ENCODE measurements around the gene BASP1. TPM values are rescaled to one million over a fixed set of nuclear protein-coding genes. Genes with fewer than 3 reads are reported as not detected.

Gene BASP1
- total and polyA plus RNA-seq, 10 of the 15 experiments (the other 5 are each of a cell fraction or from before 2014, with no cell fraction given) = 27.3 to 190 (median 102) TPM

DNA sequence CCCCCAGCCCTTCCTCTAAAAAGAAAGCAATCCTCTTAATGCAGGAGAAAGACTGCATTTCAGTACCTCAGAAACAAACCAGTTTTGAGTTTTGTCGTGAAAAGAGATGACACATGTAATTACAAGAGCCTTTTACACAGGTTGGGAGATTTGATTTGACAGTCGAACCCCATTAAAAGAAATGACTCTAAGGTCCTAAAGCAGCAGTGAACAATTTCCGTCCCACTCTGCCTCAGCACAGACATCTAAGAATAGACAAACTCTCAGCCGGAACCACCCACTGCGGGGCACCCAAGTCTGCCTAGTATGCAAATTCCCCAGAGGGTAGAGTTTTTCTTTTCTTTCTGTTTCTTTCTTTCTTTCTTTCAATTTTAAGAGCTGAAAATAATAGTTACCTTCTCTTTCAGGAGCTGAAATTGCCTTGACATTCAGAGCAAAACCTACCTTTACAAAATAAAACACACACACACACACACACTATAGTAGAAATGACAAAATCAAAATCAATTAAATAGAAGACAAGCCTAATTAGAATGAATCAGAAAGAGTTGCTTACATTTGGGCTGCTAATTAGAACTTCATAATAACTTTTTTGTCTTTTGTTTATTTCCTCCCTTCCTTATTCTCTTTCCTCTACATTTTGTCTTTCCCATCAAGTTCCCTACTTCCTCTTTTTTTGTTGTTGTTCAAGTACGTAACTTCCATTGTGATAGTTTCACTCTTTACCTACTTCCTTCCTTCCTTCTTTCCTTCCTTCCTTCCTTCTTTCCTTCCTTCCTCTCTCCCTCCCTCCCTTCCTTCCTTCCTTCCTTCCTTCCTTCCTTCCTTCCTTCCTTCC is 65.1 kb downstream of the BASP1 start (continued):
- TF ChIP-seq, protein P1, sequence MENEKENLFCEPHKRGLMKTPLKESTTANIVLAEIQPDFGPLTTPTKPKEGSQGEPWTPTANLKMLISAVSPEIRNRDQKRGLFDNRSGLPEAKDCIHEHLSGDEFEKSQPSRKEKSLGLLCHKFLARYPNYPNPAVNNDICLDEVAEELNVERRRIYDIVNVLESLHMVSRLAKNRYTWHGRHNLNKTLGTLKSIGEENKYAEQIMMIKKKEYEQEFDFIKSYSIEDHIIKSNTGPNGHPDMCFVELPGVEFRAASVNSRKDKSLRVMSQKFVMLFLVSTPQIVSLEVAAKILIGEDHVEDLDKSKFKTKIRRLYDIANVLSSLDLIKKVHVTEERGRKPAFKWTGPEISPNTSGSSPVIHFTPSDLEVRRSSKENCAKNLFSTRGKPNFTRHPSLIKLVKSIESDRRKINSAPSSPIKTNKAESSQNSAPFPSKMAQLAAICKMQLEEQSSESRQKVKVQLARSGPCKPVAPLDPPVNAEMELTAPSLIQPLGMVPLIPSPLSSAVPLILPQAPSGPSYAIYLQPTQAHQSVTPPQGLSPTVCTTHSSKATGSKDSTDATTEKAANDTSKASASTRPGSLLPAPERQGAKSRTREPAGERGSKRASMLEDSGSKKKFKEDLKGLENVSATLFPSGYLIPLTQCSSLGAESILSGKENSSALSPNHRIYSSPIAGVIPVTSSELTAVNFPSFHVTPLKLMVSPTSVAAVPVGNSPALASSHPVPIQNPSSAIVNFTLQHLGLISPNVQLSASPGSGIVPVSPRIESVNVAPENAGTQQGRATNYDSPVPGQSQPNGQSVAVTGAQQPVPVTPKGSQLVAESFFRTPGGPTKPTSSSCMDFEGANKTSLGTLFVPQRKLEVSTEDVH (IDR thresholded peaks at IDR 0.05; ENCODE audit: low read depth, partially characterized antibody) = no peak
- TF ChIP-seq GATAD2B (conservative IDR thresholded peaks at IDR 0.05; ENCODE audit: low read depth) (no peak), FOXK2 (IDR thresholded peaks at IDR 0.05) (no peak), MLLT1 (IDR thresholded peaks at IDR 0.05) (peak; percentile 60; the same call in 1 of the 2 replicates), CHD2 (IDR thresholded peaks at IDR 0.05; ENCODE audit: borderline replicate concordance, low read depth, low read length) (no peak), JUNB (IDR thresholded peaks at IDR 0.05) (peak; percentile 77), PKNOX1 (IDR thresholded peaks at IDR 0.05) (peak; percentile 76), POLR2A (IDR thresholded peaks at IDR 0.05; ENCODE audit: low read depth, low read length) (no peak), PBX3 (IDR thresholded peaks at IDR 0.05; ENCODE audit: insufficient replicate concordance, low read depth, low read length) (peak; percentile 16), YY1 (IDR thresholded peaks at IDR 0.05; ENCODE audit: low read depth, low read length) (no peak), NR2C1 (IDR thresholded peaks at IDR 0.05) (no peak), EZH2 (IDR thresholded peaks at IDR 0.05; ENCODE audit: borderline replicate concordance, control insufficient read depth, low read depth, low read length) (no peak), CTCF (IDR thresholded peaks at IDR 0.05 in 2 of 3, conservative IDR thresholded peaks at IDR 0.05 in 1 of 3; ENCODE audit: control insufficient read depth in 2 of 3, extremely low read depth in 1 of 3, insufficient read depth in 1 of 3, low read depth in 3 of 3, low read length in 3 of 3) (no peak; a peak in 1 of 6 replicates), IRF4 (IDR thresholded peaks at IDR 0.05; ENCODE audit: low read depth, low read length) (0 out of 2 replicates have a peak, but pooled peaks have one; percentile 46), EGR1 (IDR thresholded peaks at IDR 0.05; ENCODE audit: borderline replicate concordance in 1 of 2, low read depth in 2 of 2, low read length in 2 of 2) (peak in 1 of 2 experiments; percentile 92; a peak in 2 of 3 replicates), TAF1 (IDR thresholded peaks at IDR 0.05; ENCODE audit: borderline replicate concordance, low read depth, low read length) (no peak)
- TF ChIP-seq, protein P2, sequence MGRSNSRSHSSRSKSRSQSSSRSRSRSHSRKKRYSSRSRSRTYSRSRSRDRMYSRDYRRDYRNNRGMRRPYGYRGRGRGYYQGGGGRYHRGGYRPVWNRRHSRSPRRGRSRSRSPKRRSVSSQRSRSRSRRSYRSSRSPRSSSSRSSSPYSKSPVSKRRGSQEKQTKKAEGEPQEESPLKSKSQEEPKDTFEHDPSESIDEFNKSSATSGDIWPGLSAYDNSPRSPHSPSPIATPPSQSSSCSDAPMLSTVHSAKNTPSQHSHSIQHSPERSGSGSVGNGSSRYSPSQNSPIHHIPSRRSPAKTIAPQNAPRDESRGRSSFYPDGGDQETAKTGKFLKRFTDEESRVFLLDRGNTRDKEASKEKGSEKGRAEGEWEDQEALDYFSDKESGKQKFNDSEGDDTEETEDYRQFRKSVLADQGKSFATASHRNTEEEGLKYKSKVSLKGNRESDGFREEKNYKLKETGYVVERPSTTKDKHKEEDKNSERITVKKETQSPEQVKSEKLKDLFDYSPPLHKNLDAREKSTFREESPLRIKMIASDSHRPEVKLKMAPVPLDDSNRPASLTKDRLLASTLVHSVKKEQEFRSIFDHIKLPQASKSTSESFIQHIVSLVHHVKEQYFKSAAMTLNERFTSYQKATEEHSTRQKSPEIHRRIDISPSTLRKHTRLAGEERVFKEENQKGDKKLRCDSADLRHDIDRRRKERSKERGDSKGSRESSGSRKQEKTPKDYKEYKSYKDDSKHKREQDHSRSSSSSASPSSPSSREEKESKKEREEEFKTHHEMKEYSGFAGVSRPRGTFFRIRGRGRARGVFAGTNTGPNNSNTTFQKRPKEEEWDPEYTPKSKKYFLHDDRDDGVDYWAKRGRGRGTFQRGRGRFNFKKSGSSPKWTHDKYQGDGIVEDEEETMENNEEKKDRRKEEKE (IDR thresholded peaks at IDR 0.05) = no peak
